ENCODE measurements around the gene ZNF446. TPM values are rescaled to one million over a fixed set of nuclear protein-coding genes. Genes with fewer than 3 reads are reported as not detected.
A peak's percentile ranks its signal among the peaks of the same experiment; 100 is the strongest.

Gene ZNF446
- total and polyA plus RNA-seq, 9 of the 15 experiments (the other 6 are each of a cell fraction or from before 2014, with no cell fraction given), result 0.07 to 4.8 (median 1.2) TPM

DNA sequence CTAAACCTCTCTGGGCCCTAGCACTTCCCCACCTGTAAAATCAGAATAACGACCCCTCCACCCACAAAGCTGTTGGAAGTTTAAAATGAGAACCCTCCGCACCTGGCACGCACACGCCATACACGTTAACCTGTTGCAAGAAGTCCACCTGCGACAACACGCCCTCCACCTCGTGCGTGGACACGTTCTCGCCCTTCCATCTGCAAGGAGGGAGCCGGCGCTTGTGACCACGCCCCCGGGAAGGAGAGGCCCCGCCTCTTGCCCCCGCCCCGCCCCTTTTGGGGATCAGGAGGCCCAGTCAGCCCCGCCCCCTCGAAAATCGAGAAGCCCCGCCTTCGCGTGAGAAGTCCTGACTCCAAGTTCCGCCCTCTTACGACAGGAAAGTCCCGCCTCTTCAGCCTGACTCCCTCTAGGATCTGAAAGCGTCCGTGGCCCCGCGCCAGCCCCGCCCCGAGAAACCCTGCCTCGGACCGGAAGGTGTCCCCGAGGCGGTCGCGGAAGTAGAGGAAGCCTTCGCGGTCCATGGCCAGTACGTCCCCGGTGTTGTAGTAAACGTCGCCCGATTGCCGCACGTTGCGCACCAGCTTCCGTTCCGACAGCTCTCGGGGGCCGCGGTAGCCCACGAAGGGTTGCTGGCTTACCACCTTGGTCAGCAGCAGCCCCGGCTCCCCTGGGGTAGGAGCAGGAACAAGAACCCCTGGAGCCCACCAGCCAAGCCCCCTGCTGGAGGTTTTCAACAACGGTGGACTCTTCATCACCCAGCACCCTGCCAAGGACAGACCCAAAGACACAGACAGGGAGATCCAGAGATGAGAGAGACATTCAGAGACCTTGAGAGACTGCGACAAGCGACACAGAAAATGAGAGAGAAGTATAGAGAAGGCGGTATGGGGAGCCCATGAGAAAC is 23.1 kb downstream of the ZNF446 start (continued):
- TF ChIP-seq, protein P1, sequence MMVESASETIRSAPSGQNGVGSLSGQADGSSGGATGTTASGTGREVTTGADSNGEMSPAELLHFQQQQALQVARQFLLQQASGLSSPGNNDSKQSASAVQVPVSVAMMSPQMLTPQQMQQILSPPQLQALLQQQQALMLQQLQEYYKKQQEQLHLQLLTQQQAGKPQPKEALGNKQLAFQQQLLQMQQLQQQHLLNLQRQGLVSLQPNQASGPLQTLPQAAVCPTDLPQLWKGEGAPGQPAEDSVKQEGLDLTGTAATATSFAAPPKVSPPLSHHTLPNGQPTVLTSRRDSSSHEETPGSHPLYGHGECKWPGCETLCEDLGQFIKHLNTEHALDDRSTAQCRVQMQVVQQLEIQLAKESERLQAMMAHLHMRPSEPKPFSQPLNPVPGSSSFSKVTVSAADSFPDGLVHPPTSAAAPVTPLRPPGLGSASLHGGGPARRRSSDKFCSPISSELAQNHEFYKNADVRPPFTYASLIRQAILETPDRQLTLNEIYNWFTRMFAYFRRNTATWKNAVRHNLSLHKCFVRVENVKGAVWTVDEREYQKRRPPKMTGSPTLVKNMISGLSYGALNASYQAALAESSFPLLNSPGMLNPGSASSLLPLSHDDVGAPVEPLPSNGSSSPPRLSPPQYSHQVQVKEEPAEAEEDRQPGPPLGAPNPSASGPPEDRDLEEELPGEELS (CRISPR knock-in tag; IDR thresholded peaks at IDR 0.05; ENCODE audit: borderline replicate concordance), result peak; percentile 49; the same call in 1 of the 2 replicates
- TF ChIP-seq ZNF384 (IDR thresholded peaks at IDR 0.05; ENCODE audit: low read depth, low read length) (0 out of 2 replicates have a peak, but pooled peaks have one; percentile 58), NCOA4 (IDR thresholded peaks at IDR 0.05; ENCODE audit: partially characterized antibody) (peak; percentile 67), SP1 (CRISPR knock-in tag; IDR thresholded peaks at IDR 0.05) (peak; percentile 95), ZBTB9 (CRISPR knock-in tag; IDR thresholded peaks at IDR 0.05) (peak; percentile 68; the same call in 1 of the 2 replicates), ZNF143 (CRISPR knock-in tag; IDR thresholded peaks at IDR 0.05) (peak; percentile 68), SMAD3 (CRISPR knock-in tag; conservative IDR thresholded peaks at IDR 0.05) (0 out of 2 replicates have a peak, but pooled peaks have one; percentile 52), POLR2A (conservative IDR thresholded peaks at IDR 0.05) (peak; percentile 83), ZNF444 (CRISPR knock-in tag; IDR thresholded peaks at IDR 0.05) (no peak), KLF16 (IDR thresholded peaks at IDR 0.05) (no peak), POLR3G (IDR thresholded peaks at IDR 0.05; ENCODE audit: extremely low read depth, insufficient read length, insufficient replicate concordance) (no peak), SRSF3 (IDR thresholded peaks at IDR 0.05; ENCODE audit: insufficient read depth, low read length) (no peak), BCL6 (CRISPR knock-in tag; IDR thresholded peaks at IDR 0.05) (no peak), CC2D1A (IDR thresholded peaks at IDR 0.05) (0 out of 2 replicates have a peak, but pooled peaks have one; percentile 39), PCBP1 (IDR thresholded peaks at IDR 0.05; ENCODE audit: low read depth, low read length, poor library complexity, severe bottlenecking) (no peak)
- TF ChIP-seq, protein P2, sequence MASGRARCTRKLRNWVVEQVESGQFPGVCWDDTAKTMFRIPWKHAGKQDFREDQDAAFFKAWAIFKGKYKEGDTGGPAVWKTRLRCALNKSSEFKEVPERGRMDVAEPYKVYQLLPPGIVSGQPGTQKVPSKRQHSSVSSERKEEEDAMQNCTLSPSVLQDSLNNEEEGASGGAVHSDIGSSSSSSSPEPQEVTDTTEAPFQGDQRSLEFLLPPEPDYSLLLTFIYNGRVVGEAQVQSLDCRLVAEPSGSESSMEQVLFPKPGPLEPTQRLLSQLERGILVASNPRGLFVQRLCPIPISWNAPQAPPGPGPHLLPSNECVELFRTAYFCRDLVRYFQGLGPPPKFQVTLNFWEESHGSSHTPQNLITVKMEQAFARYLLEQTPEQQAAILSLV (tag; IDR thresholded peaks at IDR 0.05), result no peak
- TF ChIP-seq, protein P3, sequence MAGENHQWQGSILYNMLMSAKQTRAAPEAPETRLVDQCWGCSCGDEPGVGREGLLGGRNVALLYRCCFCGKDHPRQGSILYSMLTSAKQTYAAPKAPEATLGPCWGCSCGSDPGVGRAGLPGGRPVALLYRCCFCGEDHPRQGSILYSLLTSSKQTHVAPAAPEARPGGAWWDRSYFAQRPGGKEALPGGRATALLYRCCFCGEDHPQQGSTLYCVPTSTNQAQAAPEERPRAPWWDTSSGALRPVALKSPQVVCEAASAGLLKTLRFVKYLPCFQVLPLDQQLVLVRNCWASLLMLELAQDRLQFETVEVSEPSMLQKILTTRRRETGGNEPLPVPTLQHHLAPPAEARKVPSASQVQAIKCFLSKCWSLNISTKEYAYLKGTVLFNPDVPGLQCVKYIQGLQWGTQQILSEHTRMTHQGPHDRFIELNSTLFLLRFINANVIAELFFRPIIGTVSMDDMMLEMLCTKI (IDR thresholded peaks at IDR 0.05; ENCODE audit: partially characterized antibody), result no peak
- TF ChIP-seq, protein P4, sequence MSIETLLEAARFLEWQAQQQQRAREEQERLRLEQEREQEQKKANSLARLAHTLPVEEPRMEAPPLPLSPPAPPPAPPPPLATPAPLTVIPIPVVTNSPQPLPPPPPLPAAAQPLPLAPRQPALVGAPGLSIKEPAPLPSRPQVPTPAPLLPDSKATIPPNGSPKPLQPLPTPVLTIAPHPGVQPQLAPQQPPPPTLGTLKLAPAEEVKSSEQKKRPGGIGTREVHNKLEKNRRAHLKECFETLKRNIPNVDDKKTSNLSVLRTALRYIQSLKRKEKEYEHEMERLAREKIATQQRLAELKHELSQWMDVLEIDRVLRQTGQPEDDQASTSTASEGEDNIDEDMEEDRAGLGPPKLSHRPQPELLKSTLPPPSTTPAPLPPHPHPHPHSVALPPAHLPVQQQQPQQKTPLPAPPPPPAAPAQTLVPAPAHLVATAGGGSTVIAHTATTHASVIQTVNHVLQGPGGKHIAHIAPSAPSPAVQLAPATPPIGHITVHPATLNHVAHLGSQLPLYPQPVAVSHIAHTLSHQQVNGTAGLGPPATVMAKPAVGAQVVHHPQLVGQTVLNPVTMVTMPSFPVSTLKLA (conservative IDR thresholded peaks at IDR 0.05), result peak; percentile 88 to 94
